ENCODE results near the gene NGFR.
A peak's percentile ranks its signal among the peaks of the same experiment; 100 is the strongest.
"Not testable (repeated sequence)": the region's sequence is repeated elsewhere in the genome, so short reads cannot be mapped to it uniquely, and the experiment has no call there.

The NGFR gene

GRCh38 chr17:49497148-49498028, 2.3 kb downstream of the NGFR start:
- Histone ChIP-seq H3K4me1 (ENCODE audit: control insufficient read depth, insufficient read depth, low read length, unreplicated experiment) (no peaks in the 10 kb centered on the region), H2AFZ (ENCODE audit: low read length, unreplicated experiment) (no peak overlapping the region), H3K27ac (ENCODE audit: low read depth, low read length) (no peak overlapping the region), H3K27me3 (ENCODE audit: insufficient read depth, low read length) (peaks cover 81% of the 10 kb centered on the region), H3K4me3 (ENCODE audit: low read depth, low read length) (peak overlapping the region; percentile 68), H3K79me2 (ENCODE audit: control insufficient read depth, insufficient read depth, low read length, unreplicated experiment) (no peaks in the 10 kb centered on the region), H3K36me3 (ENCODE audit: insufficient read depth, low read length) (no peaks in the 10 kb centered on the region)

GRCh38 chr17:49498029-49498615, 3.0 kb downstream of the NGFR start:
- H3K36me3 ChIP-seq (ENCODE audit: insufficient read depth, low read length) = no peaks in the 10 kb centered on the region
- no peaks in the 10 kb centered on the region for H3K79me2 ChIP-seq (ENCODE audit: control insufficient read depth, insufficient read depth, low read length, unreplicated experiment)
- no peak overlapping the region for H3K27ac ChIP-seq (ENCODE audit: low read depth, low read length)
- no peak overlapping the region for H2AFZ ChIP-seq (ENCODE audit: low read length, unreplicated experiment)
- H3K27me3 ChIP-seq (ENCODE audit: insufficient read depth, low read length) = peaks cover 84% of the 10 kb centered on the region
- H3K4me3 ChIP-seq (ENCODE audit: low read depth, low read length) = peak overlapping the region; percentile 68
- no peaks in the 10 kb centered on the region for H3K4me1 ChIP-seq (ENCODE audit: control insufficient read depth, insufficient read depth, low read length, unreplicated experiment)

- Histone ChIP-seq H3K36me3 (ENCODE audit: insufficient read depth, low read length) (no peaks in the 10 kb centered on the region), H3K27ac (ENCODE audit: low read depth, low read length) (no peak overlapping the region), H3K4me3 (ENCODE audit: low read depth, low read length) (no peak overlapping the region), H2AFZ (ENCODE audit: low read length, unreplicated experiment) (no peak overlapping the region), H3K79me2 (ENCODE audit: control insufficient read depth, insufficient read depth, low read length, unreplicated experiment) (no peaks in the 10 kb centered on the region), H3K27me3 (ENCODE audit: insufficient read depth, low read length) (peaks cover 77% of the 10 kb centered on the region), H3K4me1 (ENCODE audit: control insufficient read depth, insufficient read depth, low read length, unreplicated experiment) (no peaks in the 10 kb centered on the region)
Observed at GRCh38 chr17:49501496-49501895, 6.4 kb downstream of the NGFR start.

GRCh38 chr17:49502254-49502653, 7.2 kb downstream of the NGFR start:
- no peak overlapping the region for H3K4me3 ChIP-seq (ENCODE audit: low read depth, low read length)
- H3K27me3 ChIP-seq (ENCODE audit: insufficient read depth, low read length) = peaks cover 76% of the 10 kb centered on the region
- no peak overlapping the region for H2AFZ ChIP-seq (ENCODE audit: low read length, unreplicated experiment)
- no peak overlapping the region for H3K27ac ChIP-seq (ENCODE audit: low read depth, low read length)
- no peaks in the 10 kb centered on the region for H3K4me1 ChIP-seq (ENCODE audit: control insufficient read depth, insufficient read depth, low read length, unreplicated experiment)
- H3K79me2 ChIP-seq (ENCODE audit: control insufficient read depth, insufficient read depth, low read length, unreplicated experiment) = no peaks in the 10 kb centered on the region
- H3K36me3 ChIP-seq (ENCODE audit: insufficient read depth, low read length) = no peaks in the 10 kb centered on the region

GRCh38 chr17:49502680-49503079, 7.6 kb downstream of the NGFR start:
- peaks cover 73% of the 10 kb centered on the region for H3K27me3 ChIP-seq (ENCODE audit: insufficient read depth, low read length)
- H3K36me3 ChIP-seq (ENCODE audit: insufficient read depth, low read length); H3K4me3 ChIP-seq (ENCODE audit: low read depth, low read length); H2AFZ ChIP-seq (ENCODE audit: low read length, unreplicated experiment); H3K27ac ChIP-seq (ENCODE audit: low read depth, low read length); H3K4me1 ChIP-seq (ENCODE audit: control insufficient read depth, insufficient read depth, low read length, unreplicated experiment); H3K79me2 ChIP-seq (ENCODE audit: control insufficient read depth, insufficient read depth, low read length, unreplicated experiment): not testable (repeated sequence)

GRCh38 chr17:49504369-49504768, 9.3 kb downstream of the NGFR start:
- Histone ChIP-seq H3K27ac (ENCODE audit: low read depth, low read length) (no peak overlapping the region), H3K36me3 (ENCODE audit: insufficient read depth, low read length) (no peaks in the 10 kb centered on the region), H2AFZ (ENCODE audit: low read length, unreplicated experiment) (no peak overlapping the region), H3K27me3 (ENCODE audit: insufficient read depth, low read length) (peaks cover 57% of the 10 kb centered on the region), H3K79me2 (ENCODE audit: control insufficient read depth, insufficient read depth, low read length, unreplicated experiment) (no peaks in the 10 kb centered on the region), H3K4me3 (ENCODE audit: low read depth, low read length) (no peak overlapping the region), H3K4me1 (ENCODE audit: control insufficient read depth, insufficient read depth, low read length, unreplicated experiment) (no peaks in the 10 kb centered on the region)

- Histone ChIP-seq H3K4me3 (ENCODE audit: low read depth, low read length) (no peak overlapping the region), H3K36me3 (ENCODE audit: insufficient read depth, low read length) (no peaks in the 10 kb centered on the region), H3K27ac (ENCODE audit: low read depth, low read length) (no peak overlapping the region), H3K4me1 (ENCODE audit: control insufficient read depth, insufficient read depth, low read length, unreplicated experiment) (no peaks in the 10 kb centered on the region), H2AFZ (ENCODE audit: low read length, unreplicated experiment) (no peak overlapping the region), H3K79me2 (ENCODE audit: control insufficient read depth, insufficient read depth, low read length, unreplicated experiment) (no peaks in the 10 kb centered on the region), H3K27me3 (ENCODE audit: insufficient read depth, low read length) (peaks cover 44% of the 10 kb centered on the region)
Observed at GRCh38 chr17:49505854-49506253, 10.8 kb downstream of the NGFR start.

GRCh38 chr17:49506282-49506681, 11.2 kb downstream of the NGFR start:
- H3K27ac ChIP-seq (ENCODE audit: low read depth, low read length) = no peak overlapping the region
- no peaks in the 10 kb centered on the region for H3K36me3 ChIP-seq (ENCODE audit: insufficient read depth, low read length)
- no peaks in the 10 kb centered on the region for H3K4me1 ChIP-seq (ENCODE audit: control insufficient read depth, insufficient read depth, low read length, unreplicated experiment)
- no peak overlapping the region for H3K4me3 ChIP-seq (ENCODE audit: low read depth, low read length)
- H3K27me3 ChIP-seq (ENCODE audit: insufficient read depth, low read length) = peaks cover 40% of the 10 kb centered on the region
- no peak overlapping the region for H2AFZ ChIP-seq (ENCODE audit: low read length, unreplicated experiment)
- no peaks in the 10 kb centered on the region for H3K79me2 ChIP-seq (ENCODE audit: control insufficient read depth, insufficient read depth, low read length, unreplicated experiment)

GRCh38 chr17:49508061-49508865, 13.2 kb downstream of the NGFR start:
- Histone ChIP-seq H3K27me3 (ENCODE audit: insufficient read depth, low read length) (peaks cover 27% of the 10 kb centered on the region), H3K4me3 (ENCODE audit: low read depth, low read length) (no peak overlapping the region), H2AFZ (ENCODE audit: low read length, unreplicated experiment) (no peak overlapping the region), H3K79me2 (ENCODE audit: control insufficient read depth, insufficient read depth, low read length, unreplicated experiment) (no peaks in the 10 kb centered on the region), H3K4me1 (ENCODE audit: control insufficient read depth, insufficient read depth, low read length, unreplicated experiment) (no peaks in the 10 kb centered on the region), H3K36me3 (ENCODE audit: insufficient read depth, low read length) (no peaks in the 10 kb centered on the region), H3K27ac (ENCODE audit: low read depth, low read length) (no peak overlapping the region)

GRCh38 chr17:49508866-49509587, 13.9 kb downstream of the NGFR start:
- no peak overlapping the region for H2AFZ ChIP-seq (ENCODE audit: low read length, unreplicated experiment)
- H3K4me1 ChIP-seq (ENCODE audit: control insufficient read depth, insufficient read depth, low read length, unreplicated experiment) = no peaks in the 10 kb centered on the region
- H3K4me3 ChIP-seq (ENCODE audit: low read depth, low read length) = no peak overlapping the region
- H3K79me2 ChIP-seq (ENCODE audit: control insufficient read depth, insufficient read depth, low read length, unreplicated experiment) = no peaks in the 10 kb centered on the region
- H3K27me3 ChIP-seq (ENCODE audit: insufficient read depth, low read length) = peaks cover 19% of the 10 kb centered on the region
- H3K36me3 ChIP-seq (ENCODE audit: insufficient read depth, low read length) = no peaks in the 10 kb centered on the region
- no peak overlapping the region for H3K27ac ChIP-seq (ENCODE audit: low read depth, low read length)
